GM19467 (cell line): ENCODE data around the gene INS.
"Not testable (repeated sequence)": the region's sequence is repeated elsewhere in the genome, so short reads cannot be mapped to it uniquely, and the experiment has no call there.

Experiments used
- ATAC-seq: cut with Tn5 transposase; IDR thresholded peaks from one replicate; pipeline ENCODE4 v1.9.1; 2021; ENCODE audit warnings: mild to moderate bottlenecking, moderate library complexity; ENCODE audit not compliant: unreplicated experiment

Gene INS

DNA sequence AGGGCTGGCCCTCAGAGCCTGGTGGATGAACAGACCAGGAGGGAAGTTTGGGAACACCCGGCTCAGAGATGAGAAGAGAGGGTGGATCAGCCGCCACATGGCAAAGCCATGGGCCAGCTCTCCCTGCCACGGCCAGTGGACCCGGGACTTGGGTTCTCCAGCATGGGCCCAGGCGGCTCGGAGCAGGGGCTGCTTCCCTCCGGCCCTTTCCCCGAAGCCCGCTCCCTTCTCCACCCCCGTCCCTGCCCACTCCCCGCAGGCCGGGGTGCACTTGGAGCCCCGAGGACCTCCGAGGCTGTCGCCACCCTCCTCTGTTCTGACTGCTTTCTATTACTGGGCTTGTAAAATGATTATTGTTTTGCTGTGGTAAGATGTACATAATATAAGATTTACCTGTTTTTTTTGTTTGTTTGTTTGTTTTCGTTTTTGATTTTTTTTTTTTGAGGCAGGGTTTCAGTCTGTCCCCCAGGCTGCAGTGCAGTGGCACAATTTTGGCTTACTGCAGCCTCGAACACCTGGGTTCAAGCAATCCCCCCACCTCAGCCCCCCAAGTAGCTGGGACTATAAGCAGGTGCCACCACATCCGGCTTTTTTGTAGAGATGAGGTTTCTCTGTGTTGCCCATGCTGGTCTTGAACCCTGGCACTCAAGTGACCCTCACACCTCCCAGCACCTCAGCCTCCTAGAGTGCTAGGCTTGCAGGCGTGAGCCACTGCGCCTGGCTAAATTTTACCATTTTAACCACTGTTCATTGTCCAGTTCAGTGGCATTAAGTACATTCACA is 21.9 kb upstream of the INS start:
- ATAC-seq, result no peak

DNA sequence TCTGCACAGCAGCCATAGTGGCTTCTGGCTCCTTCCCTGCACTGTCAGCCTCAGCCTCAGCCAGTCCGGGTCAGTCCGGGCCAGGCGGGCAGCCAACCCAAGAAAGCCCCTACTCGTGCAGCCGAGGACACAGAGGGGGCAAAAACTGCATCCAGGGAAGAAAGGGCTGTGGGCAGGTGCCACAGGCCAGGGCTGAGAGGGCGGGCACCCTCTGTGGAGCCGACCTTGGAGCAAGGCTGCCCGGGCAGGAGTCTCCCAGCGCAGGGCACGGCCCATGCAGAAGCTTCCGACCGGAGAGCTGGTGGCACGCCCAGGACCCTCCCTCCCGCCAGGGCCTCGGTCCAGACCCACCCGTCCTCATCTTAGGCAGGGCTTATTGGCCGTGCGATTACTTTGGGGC is 21.1 kb upstream of the INS start:
- ATAC-seq, result no peak

DNA sequence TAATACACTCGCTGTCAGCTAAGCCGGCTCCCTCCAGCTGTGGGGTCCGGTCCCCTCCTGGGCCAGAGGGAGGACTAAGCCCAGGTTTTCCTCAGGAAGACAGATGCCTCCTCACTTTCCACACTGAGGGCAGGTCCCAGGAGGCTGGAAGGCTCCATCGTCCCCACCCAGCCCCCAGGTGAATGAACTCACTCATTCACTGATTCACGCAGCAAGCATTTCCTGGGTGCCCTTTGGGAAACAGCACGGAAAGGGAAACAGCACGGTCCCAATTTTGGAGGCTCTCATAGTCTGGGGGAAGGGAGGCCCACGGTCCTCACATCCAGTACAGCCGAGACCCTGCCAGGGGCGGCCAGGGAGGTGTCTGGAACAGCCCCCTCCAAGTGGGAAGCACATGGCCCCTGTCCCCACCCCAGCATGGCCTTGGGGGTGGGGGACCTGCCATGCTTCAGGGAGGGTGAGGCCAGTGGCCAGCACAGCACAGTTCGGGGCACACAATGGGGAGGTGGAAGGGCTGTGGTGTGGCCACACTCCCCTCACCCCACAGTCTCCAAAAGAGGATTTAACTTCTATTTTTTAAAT is 19.9 kb upstream of the INS start:
- ATAC-seq, result no peak

- ATAC-seq, result no peak
Observed at GRCh38 chr11:2180347-2180746, 19.3 kb upstream of the INS start.

DNA sequence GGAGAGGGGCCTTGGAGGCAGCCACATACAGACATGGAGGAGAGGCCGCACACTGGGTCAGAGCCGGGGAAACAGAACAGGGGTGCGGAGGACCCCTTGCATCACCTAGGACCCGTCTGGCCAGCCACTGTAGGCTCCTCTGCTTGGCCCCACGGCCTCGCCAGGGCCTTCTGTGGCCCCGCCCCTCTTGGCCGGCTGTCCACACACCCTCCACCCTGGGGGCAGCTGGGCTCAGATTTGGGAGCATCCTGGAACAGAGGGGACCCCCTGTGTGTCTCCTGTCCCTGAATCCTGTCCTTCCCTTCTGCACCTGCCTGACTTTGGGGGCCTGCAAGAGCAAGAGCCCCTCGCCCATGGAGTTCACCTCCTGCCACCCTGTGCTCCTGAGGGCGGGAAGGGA is 18.5 kb upstream of the INS start:
- ATAC-seq, result no peak

DNA sequence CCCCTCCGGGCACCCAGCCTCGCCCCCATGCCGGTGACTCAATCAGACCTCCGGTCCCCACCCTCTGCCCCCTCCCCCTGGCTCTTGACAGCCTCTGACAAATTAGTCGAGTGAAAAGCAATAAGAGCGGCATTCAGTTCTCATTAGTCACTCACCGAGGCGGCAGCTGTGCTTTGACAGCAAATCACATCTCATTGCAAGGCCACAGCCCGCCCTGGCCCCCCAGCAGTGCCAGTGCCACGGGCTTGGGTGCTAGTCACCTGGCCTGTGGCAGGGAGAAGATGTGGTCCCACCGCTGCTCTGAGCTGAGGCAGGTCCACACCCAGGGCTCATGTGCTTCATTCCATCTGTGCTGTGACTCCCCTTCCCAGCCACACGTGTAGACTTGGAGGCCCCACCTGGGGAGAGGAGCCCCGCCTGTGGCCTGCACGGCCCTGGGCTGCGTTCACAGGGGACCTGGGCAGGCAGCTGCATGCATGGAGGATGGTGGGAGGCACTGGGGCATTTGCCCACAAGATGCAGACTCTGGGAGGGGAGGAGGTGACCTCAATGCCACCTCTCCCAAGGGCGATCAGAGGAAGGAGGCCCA is 18.0 kb upstream of the INS start:
- ATAC-seq, result no peak

DNA sequence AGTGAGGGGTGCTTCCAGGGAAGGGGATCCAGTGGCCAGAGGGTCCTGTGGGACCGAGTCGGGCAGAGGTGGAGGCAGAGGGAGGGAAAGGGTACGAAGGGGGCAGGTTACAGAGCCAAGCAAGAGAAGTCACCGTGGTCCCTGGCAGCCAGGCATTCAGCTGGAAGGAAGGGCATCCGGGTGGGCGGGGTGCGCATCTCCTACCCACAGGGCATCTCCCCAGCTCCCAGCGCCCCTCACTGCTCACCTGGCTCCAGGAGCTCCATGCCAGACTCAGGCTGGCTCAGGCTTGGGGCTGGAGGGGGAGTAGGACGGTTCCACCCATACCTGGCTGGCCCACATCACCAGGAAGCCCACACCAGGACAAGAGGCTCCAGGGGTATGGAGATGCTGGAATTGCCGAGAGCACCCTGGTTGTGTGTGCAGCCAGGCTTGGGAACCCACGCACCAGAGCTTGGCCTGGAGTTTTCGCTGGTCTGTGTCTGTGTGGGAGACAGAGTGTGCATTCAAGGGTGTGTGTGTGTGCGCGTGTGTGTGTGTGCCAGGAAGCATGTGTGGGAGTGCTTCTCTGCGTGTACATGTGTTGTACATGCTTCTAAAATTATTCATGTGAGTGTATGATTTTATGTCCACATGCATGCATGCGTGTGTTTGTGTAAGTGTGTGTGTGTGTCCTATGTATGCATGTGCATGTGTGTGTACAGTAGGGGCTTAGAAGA is 17.2 kb upstream of the INS start:
- ATAC-seq, result not testable (repeated sequence)

- no peak for ATAC-seq
Observed at GRCh38 chr11:2177076-2177475, 16.1 kb upstream of the INS start.

DNA sequence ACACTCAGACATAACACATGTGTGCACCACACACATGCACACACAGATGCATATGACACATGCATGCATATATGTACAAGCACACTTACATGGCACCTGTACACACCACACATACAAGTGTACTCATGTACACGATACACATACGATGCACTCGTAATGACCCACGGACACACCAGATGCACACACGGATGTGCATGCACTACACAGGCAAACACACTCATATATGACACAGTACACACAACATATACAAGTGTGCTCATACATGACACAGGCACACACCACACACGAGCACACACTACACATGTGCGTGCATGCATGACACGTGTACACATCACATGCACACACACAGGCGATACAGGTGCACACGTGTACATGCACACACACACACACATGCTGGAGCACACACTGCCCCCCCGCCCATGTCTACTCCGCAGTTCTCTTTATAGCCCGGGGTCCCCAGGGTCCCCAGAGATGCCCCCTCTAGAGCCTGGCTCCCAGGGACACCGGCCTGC is 15.4 kb upstream of the INS start:
- no peak for ATAC-seq

DNA sequence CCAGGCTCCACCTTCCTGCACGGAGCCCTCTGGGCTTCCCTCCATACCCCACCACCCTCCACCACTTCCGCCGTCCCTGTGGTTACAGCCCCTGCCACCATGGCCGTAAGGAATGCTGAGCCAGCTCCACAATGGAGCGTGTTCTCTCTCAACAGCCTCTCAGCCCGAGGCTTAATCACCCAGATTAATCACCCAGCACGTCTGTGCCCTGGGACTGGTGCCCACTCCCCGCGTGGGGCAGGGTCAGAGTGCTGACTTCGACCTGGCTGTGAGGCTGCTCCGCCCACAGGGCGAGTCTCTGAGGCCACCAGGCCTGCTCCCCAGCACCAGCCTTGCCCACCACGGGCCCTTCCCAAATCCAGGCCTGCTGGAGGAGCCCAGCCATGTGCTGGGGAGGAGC is 14.7 kb upstream of the INS start:
- no peak for ATAC-seq

GRCh38 chr11:2174361-2174760 is 13.4 kb upstream of the INS start:
- no peak for ATAC-seq

DNA sequence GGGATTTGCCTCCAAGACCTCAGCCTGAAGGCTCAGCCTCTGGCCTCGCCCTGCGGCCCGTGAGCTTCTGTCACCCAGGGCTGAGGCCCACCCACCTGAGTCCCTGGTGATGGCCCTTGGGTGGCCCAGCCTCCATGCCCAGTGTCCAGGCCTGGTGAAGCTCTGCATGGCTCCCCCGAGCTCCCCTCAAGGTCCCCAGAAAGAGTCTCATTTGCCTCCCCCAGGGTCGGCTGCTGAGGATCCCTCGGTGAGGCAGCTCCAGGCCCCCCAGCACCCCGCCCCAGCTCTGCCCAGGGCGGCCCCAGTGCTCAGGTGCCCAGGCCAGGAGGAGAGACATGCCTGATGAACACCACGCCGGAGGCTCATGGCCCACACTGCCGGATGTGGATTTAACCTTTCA is 12.8 kb upstream of the INS start:
- no peak for ATAC-seq

GRCh38 chr11:2173150-2173693 is 12.2 kb upstream of the INS start:
- no peak for ATAC-seq

DNA sequence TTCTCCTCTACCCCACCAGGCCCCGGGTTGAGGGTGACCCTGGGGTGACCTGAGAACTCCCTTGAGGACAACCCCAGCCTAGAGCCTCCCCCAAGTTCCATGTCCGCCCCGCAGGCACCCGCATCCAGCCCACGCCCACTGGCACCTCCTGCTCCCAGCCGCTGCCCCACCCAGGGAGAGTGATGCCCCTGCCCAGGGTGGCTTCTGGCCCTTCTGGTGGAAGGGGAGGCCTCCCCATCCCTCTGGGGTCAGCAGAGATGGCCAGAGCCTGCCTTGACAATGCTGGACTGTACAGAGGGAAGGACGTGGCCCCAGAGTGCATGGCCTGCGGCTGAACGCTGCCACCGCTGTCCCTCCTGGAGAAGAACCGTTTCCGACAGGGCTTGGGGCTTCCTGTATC is 11.7 kb upstream of the INS start:
- no peak for ATAC-seq

- no peak for ATAC-seq
Observed at GRCh38 chr11:2171591-2172003, 10.6 kb upstream of the INS start, which contains the start of gene TH. Gene TH (minus strand): TSS chr11:2171815. CDS start chr11:2171786, 29 bp downstream.

- no peak for ATAC-seq
Observed at GRCh38 chr11:2169626-2170570, 8.9 kb upstream of the INS start.

DNA sequence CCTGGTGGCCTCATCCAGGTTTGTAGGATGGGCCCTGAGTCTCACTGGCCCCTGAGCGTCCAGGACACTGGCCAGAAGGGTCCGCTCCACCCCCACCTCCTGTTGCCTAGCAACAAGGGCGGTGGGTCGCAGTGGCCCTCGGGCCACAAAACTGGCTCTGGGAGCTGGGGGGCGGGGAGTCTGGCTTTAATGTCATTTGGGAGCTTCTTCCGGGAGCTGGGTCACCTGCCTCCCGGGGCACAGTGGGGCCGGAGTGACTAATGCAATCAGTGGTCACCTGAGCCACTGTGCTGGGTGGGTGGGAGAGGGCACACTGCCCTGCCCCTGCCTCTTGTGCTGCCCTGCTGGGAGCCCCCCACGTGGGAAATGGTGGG is 8.0 kb upstream of the INS start:
- no peak for ATAC-seq

DNA sequence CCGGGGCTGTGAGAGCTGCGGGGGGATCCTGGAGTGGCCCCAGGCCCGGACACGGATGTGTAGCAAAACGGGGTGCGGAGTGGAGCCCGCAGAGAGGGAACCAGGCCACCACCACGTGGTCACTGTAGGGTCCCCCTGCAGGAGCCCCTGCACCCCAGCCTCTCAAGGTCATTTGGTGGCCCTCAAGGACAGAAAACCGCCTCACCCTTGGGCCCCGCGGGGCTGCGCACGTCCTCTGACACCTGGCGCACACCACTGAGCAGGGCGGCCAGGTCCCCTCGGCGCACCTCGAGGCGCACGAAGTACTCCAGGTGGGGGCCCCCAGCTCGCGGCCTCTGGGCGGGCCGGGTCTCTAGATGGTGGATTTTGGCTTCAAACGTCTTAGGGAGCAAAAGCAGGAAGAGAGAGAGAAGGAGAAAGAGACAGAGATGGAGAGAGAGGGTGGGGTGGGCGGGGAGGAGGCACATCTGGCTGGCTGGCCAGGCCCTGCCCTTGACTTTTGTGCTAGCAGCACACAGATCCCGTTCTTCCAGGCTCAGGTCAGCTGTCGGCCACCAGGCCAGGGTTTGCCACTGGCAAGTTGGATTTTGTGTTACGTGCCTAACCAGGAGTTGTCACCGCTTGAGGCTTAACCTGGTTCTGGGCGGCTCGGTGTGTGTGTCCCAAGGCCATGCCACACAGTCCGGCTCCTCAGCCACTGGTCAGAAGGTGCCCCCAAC is 7.4 kb upstream of the INS start:
- no peak for ATAC-seq
